ENCODE results near the gene TMEM229B. TPM values are rescaled to one million over a fixed set of nuclear protein-coding genes. Genes with fewer than 3 reads are reported as not detected.

TMEM229B gene
- total RNA-seq, 2 donors from 2014 or later: 1.3 to 2.9 TPM

DNA sequence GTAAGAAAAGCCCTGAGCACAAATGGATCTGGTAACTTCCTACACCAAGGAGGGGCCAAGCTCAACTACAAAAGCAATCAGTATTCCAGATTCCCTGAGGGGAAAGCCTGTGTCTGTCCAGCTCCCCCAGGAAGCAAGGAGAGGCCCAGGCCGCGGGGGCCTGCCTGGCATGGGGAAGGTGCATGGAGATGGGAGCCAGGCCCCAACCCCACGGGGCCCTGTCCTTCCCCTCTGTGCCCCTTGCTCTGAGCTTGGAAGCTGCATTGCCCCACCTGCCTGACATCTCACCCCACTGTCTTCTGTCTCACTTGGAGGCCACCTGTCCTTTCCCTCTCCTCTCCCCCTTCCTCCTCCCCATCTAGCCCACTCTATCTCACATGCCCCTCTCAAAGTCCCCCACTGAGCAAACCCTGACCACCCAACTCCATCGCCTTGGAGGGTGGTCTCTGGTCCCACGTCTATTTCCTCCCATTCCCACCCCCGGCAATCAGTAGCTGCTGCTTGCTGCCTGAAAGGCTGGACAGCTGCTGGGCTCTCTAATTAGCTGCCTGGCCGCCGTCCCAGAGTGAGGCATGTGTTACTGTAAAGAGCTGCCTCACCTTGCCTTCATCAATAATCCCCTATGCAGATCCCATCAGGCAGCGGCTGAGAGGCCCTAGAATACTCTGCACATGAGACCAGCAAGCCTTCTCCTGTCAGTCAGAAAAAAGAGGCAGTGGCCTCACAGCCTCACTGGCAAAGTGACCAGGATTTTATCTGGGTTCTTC lies 3.4 kb upstream of the TMEM229B start:
- H3K27ac ChIP-seq: no peak overlapping the region

DNA sequence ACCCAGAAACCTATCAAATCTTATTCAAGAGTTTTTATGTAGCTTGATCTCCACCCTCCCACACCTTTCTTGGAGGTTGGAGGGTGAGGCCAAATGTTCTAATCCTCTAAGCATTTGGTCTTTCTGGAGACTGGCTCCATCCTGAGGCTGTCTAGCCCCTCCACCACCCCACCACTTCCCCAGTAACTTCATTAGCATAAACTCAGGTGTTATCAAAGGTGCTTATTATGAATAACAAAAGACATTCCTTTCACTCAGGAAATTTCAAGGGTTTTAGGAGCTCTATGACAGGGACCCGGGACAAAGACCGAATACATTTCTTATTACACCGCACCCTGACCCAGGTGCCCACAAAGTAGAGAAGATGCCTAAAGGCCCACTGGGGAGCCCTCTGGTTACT lies 2.8 kb upstream of the TMEM229B start:
- H3K4me1 ChIP-seq: peaks cover 0 to 21% of the 10 kb centered on the region in 2 donors
- no peak overlapping the region for H3K4me3 ChIP-seq
- no peaks in the 10 kb centered on the region for H3K27me3 ChIP-seq
- TF ChIP-seq, protein P1, sequence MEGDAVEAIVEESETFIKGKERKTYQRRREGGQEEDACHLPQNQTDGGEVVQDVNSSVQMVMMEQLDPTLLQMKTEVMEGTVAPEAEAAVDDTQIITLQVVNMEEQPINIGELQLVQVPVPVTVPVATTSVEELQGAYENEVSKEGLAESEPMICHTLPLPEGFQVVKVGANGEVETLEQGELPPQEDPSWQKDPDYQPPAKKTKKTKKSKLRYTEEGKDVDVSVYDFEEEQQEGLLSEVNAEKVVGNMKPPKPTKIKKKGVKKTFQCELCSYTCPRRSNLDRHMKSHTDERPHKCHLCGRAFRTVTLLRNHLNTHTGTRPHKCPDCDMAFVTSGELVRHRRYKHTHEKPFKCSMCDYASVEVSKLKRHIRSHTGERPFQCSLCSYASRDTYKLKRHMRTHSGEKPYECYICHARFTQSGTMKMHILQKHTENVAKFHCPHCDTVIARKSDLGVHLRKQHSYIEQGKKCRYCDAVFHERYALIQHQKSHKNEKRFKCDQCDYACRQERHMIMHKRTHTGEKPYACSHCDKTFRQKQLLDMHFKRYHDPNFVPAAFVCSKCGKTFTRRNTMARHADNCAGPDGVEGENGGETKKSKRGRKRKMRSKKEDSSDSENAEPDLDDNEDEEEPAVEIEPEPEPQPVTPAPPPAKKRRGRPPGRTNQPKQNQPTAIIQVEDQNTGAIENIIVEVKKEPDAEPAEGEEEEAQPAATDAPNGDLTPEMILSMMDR (IDR thresholded peaks at IDR 0.05): no peak
- no peak overlapping the region for H3K27ac ChIP-seq
- no peaks in the 10 kb centered on the region for H3K36me3 ChIP-seq
- H3K9me3 ChIP-seq: peaks cover 4 to 5% of the 10 kb centered on the region in 2 donors
- DNase-seq (ENCODE audit: low spot score): no peak

More for the DNA sequence above, 3.4 kb upstream of the TMEM229B start:
- Histone ChIP-seq H3K9me3 (peaks cover 4 to 5% of the 10 kb centered on the region in 2 donors), H3K27me3 (no peaks in the 10 kb centered on the region), H3K4me1 (peaks cover 0 to 21% of the 10 kb centered on the region in 2 donors), H3K4me3 (no peak overlapping the region), H3K36me3 (no peaks in the 10 kb centered on the region)
- no peak for DNase-seq (ENCODE audit: low spot score)
- TF ChIP-seq, protein P1 (IDR thresholded peaks at IDR 0.05): no peak

DNA sequence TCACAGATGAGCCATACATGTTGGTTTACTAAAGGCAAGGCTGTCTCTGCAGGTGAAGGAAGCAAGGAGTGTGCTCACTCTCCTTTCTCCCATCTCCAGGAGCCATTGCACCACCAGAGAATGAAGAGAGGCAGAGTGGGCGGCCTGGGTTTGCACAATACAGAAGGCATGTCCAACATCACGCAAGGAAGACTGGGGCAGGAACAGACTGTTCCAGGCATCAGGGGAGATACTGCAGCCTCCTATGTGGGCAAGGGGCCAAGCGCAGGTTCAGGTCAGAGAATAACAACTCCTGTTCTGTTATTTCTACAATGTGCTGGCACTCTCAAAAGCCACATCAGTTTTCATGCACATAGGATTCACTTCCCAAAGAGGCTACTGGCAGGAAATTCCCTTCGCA lies 1.7 kb upstream of the TMEM229B start:
- Histone ChIP-seq H3K36me3 (no peaks in the 10 kb centered on the region), H3K9me3 (peaks cover 4 to 5% of the 10 kb centered on the region in 2 donors), H3K27ac (no peak overlapping the region), H3K27me3 (no peaks in the 10 kb centered on the region), H3K4me1 (peaks cover 0 to 25% of the 10 kb centered on the region in 2 donors), H3K4me3 (no peak overlapping the region)
- TF ChIP-seq, protein P1 (IDR thresholded peaks at IDR 0.05): no peak
- no peak for DNase-seq (ENCODE audit: low spot score)

DNA sequence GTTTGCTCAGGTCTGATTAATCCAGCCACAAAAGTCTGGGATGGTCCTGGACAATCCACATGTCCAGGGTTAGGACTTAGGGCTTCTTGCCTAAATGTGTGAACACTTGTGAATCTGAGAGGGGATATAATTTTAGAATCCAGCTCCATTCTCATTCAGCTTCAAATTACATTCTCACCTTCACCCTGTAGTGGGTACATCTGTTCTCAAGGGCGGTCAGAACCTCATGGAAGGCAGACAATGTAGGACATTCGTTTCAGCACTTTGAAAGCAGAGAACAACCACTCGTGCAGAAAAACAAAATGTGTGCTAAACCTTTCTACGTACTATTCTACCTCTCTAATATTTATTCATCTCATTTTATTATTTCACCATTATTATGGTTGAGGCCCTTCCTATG lies 1.2 kb downstream of the TMEM229B start:
- Histone ChIP-seq H3K27ac (peak overlapping the region; percentile 60 to 67), H3K4me3 (no peak overlapping the region), H3K36me3 (no peaks in the 10 kb centered on the region), H3K27me3 (no peaks in the 10 kb centered on the region), H3K4me1 (peaks cover 0 to 44% of the 10 kb centered on the region in 2 donors), H3K9me3 (no peaks in the 10 kb centered on the region)
- TF ChIP-seq, protein P1 (IDR thresholded peaks at IDR 0.05): no peak
- DNase-seq (ENCODE audit: low spot score): no peak

DNA sequence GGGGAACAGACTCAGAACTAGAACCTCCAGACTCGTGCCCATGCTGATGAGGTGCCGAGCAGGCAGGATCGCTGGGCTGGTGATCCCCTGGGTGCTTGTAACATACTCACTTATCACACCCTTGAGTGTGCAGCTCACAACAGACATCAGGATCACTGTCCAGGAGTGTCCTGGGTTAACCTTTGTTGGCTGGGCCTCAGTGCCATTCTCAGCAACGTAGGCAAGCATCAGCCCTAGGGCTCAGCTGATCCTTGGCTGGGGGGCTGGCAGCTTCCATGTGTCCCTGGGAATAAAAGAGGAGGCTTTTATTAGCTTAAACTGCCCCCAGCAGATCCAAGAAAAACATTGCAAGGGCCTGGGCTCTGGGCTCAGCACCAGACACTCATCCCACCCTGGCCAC lies 1.6 kb downstream of the TMEM229B start:
- TF ChIP-seq, protein P1 (IDR thresholded peaks at IDR 0.05): peak in 1 of 2 donors; percentile 42
- Histone ChIP-seq H3K9me3 (no peaks in the 10 kb centered on the region), H3K4me3 (no peak overlapping the region), H3K36me3 (no peaks in the 10 kb centered on the region), H3K27me3 (no peaks in the 10 kb centered on the region), H3K4me1 (peaks cover 0 to 44% of the 10 kb centered on the region in 2 donors), H3K27ac (peak overlapping the region; percentile 60 to 67)
- DNase-seq (ENCODE audit: low spot score): no peak
